CD4-positive, alpha-beta T cell (primary cell): ENCODE data around the gene PRRC2B. TPM values are rescaled to one million over a fixed set of nuclear protein-coding genes. Genes with fewer than 3 reads are reported as not detected.

ENCODE experiments used
- ATAC-seq: fragments of 200-7000 bp; cut with Tn5 transposase; one replicate; pipeline ENCODE4 v1.10.0; 2022; ENCODE audit warnings: mild to moderate bottlenecking; ENCODE audit not compliant: poor library complexity
- CTCF ChIA-PET: fragments of 350-600 bp; sonication (Branson Sonifier 250); formaldehyde crosslinking; loops from one replicate; lab custom pipeline; 2021; ENCODE audit warnings: antibody characterized with exemption, inconsistent platforms; lab: Charles Lee
- POLR2A ChIA-PET: fragments of 350-600 bp; sonication (Branson Sonifier 250); formaldehyde crosslinking; loops from one replicate; lab custom pipeline; 2021; ENCODE audit warnings: antibody characterized with exemption, inconsistent platforms; lab: Charles Lee
- DNase-seq, 14 experiments: peaks; one replicate each; pipeline ENCODE4 v3.0.0-alpha.2; 2013 to 2020; ENCODE audit warnings: mixed read lengths in 2 of 14
- H3K27ac ChIP-seq, 2 donors: one replicate each; pipeline versions ENCODE4 v1.5.1 to v1.7.0; 2013; ENCODE audit warnings: low read length in 2 of 2, low read depth in 1 of 2, mild to moderate bottlenecking in 1 of 2
- H3K27me3 ChIP-seq, 2 experiments: 1 replicate in 1 of 2; 2 replicates in 1 of 2; pipeline versions ENCODE4 v1.6.1 to v1.7.0; 2013; ENCODE audit warnings: low read length in 2 of 2, control low read depth in 1 of 2, mild to moderate bottlenecking in 1 of 2, moderate library complexity in 1 of 2; ENCODE audit not compliant: insufficient read depth in 2 of 2, control insufficient read depth in 1 of 2
- H3K36me3 ChIP-seq: one replicate; pipeline ENCODE4 v1.6.1; 2013; ENCODE audit warnings: low read length, control low read depth; ENCODE audit not compliant: insufficient read depth
- H3K4me1 ChIP-seq: one replicate; pipeline ENCODE4 v1.6.1; 2013; ENCODE audit warnings: low read length, control low read depth; ENCODE audit not compliant: insufficient read depth
- H3K4me3 ChIP-seq: one replicate; pipeline ENCODE4 v1.5.1; 2013; ENCODE audit warnings: mild to moderate bottlenecking, low read length, moderate library complexity
- H3K9me3 ChIP-seq, 2 experiments: 1 replicate in 1 of 2; 2 replicates in 1 of 2; pipeline versions ENCODE4 v1.6.1 to v1.7.0; 2013; ENCODE audit warnings: low read length in 2 of 2, mild to moderate bottlenecking in 2 of 2, control low read depth in 1 of 2, moderate library complexity in 1 of 2; ENCODE audit not compliant: control insufficient read depth in 1 of 2, insufficient read depth in 1 of 2
- H3K27ac Mint-ChIP-seq: one replicate; pipeline ENCODE4 v1.8.0; 2020; ENCODE audit warnings: mixed read lengths
- H3K27me3 Mint-ChIP-seq: one replicate; pipeline ENCODE4 v1.8.0; 2021; ENCODE audit warnings: mixed read lengths
- H3K36me3 Mint-ChIP-seq: one replicate; pipeline ENCODE4 v1.8.0; 2021; ENCODE audit warnings: low read depth, mixed read lengths
- H3K4me1 Mint-ChIP-seq: one replicate; pipeline ENCODE4 v1.8.0; 2021; ENCODE audit warnings: low read depth, mixed read lengths
- H3K4me3 Mint-ChIP-seq: one replicate; pipeline ENCODE4 v1.8.0; 2020; ENCODE audit warnings: mild to moderate bottlenecking, mixed read lengths
- H3K9me3 Mint-ChIP-seq: one replicate; pipeline ENCODE4 v1.8.0; 2020; ENCODE audit warnings: mixed read lengths
- CTCF ChIP-seq: fragments of 200-600 bp; IDR thresholded peaks from one replicate; pipeline ENCODE4 v1.8.0; 2022; ENCODE audit warnings: antibody characterized with exemption, mild to moderate bottlenecking
- intact Hi-C, 2 experiments: fragments of 100-400 bp; cut with DNase I in 1 of 2; cut with micrococcal nuclease in 1 of 2; formaldehyde crosslinking; loops; one replicate each; pipeline versions ENCODE4 v1.15.1 to v1.9.0; 2023 to 2025; cut with DNase I, micrococcal nuclease
- total RNA-seq, 174 experiments: library from RNA in 2 of 174; stranded (reverse) in 2 of 174; gene quantifications; one replicate each; pipeline ENCODE4 v1.2.3 and lab custom pipeline; 2021 to 2026

The PRRC2B gene
- total RNA-seq, 2 experiments from 2014 or later: 256 to 268 TPM

DNA sequence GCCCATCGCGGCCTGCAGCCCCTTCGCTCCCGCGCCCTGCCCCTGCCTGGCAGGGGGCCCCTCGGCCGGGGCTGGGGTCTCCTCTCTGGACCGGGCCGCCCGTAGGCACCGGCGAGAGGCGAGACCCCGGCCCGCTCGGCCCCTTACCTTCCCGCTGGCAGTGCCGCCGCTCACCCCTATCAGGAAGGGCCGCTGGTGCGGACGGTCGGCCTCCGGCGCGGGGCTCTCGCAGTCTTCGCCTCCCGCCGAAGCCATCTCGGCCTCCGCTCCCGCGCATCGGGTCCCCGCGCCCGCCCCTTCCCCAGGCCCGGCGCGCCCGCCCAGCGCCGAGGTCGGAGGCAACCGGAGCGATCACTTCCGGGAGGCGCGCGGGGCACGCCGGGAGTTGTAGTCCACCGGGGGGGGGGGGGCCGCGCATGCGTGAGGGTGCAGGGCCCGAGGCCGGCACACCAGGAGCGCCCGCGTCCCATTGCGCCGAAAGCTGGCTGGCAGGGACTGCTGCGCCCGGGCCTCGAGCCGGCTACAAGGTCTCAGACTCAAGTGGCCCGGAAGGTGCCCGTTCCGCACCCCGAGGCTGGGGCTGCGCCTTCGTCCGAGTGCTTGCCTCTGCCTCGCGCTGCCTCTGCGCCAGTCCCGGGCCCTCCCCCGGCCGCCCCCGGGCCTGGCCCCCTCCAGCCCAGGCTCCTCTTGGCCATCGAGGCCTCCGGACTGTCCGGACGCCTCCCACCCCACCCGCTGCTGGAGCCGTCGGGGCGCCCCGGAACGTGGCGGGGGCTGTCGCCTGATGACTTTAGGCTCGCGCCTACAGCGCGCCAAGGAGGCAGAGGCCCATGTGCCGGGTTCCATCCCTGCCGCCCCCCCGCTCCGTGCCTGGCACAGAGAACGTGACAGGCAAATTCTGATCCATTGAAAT lies 137.3 kb downstream of the PRRC2B start, which contains the start of gene UCK1:
UCK1 (minus strand) TSS at position 344 of the 913 bp plus-strand sequence; CDS start at position 255, 89 bp downstream.
- ChIA-PET POLR2A (interaction anchor here (0.6 to 1.0 kb wide), 3 partner anchors 8 to 54 kb away, joined by 3 to 4 read pairs (median 4); no protein-coding TSS in a partner anchor), CTCF (no interaction called here)
- ATAC-seq: peak; percentile 91
- Histone ChIP-seq H3K9me3 (no peaks in the 10 kb centered on the region), H3K27me3 (no peaks in the 10 kb centered on the region), H3K27ac (peak within 1 kb of the TSS; percentile 13 to 44), H3K4me3 (peak within 1 kb of the TSS; percentile 72), H3K4me1 (peaks cover 44% of the 10 kb centered on the region), H3K36me3 (peaks cover 36% of the 10 kb centered on the region)
- Mint-ChIP-seq H3K36me3 (peaks cover 20% of the 10 kb centered on the region), H3K27me3 (no peaks in the 10 kb centered on the region), H3K27ac (no peak within 1 kb of the TSS), H3K4me1 (peaks cover 42% of the 10 kb centered on the region), H3K4me3 (peak within 1 kb of the TSS; percentile 85), H3K9me3 (no peaks in the 10 kb centered on the region)
- intact Hi-C loops: loop anchor here in 1 of 2 experiments (1.0 to 10.0 kb wide), 4 partner anchors 28 to 554 kb away; partner anchors contain the start of gene NUP214
- TF ChIP-seq CTCF: no peak
- peak; percentile 57 to 93 (median 72) for DNase-seq

DNA sequence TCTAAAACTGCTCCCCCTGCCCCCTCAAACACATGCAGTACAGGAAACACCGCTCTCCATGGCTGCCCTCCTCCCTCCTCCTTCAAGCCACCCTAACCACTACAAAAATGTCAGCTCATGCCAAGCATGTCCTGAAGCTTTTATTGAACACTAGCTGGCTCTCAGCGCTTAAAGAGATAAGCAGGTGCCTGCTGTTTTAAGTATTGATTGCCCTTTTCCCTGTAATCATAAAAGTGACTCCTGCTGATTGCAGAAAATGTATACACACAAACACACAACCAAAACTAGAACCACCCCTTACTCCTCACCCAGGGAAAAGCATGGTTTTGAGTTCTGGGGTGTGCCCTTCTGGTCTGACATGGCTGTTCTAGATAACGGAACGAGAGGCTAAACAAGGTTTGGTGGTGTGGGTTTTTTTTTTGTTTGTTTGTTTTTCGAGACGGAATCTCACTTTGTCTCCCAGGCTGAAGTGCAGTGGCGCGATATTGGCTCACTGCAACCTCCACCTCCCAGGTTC lies 140.9 kb downstream of the PRRC2B start:
- ChIA-PET POLR2A (interaction anchor here (0.7 to 1.2 kb wide), 3 partner anchors 9 to 34 kb away, joined by 3 to 5 read pairs (median 4); no protein-coding TSS in a partner anchor), CTCF (no interaction called here)
- Histone ChIP-seq H3K27me3 (no peaks in the 10 kb centered on the region), H3K4me1 (peaks cover 70% of the 10 kb centered on the region), H3K4me3 (no peak overlapping the region), H3K9me3 (no peaks in the 10 kb centered on the region), H3K27ac (no peak overlapping the region), H3K36me3 (peaks cover 4% of the 10 kb centered on the region)
- intact Hi-C loops: loop anchor here (5.0 to 10.0 kb wide), 3 partner anchors 32 to 550 kb away; partner anchors contain the start of gene POMT1 (in 1 of the 2)
- H3K27ac Mint-ChIP-seq: peak overlapping the region; percentile 11
- H3K36me3 Mint-ChIP-seq: no peaks in the 10 kb centered on the region
- H3K4me3 Mint-ChIP-seq: peak overlapping the region; percentile 76
- peaks cover 45% of the 10 kb centered on the region for H3K4me1 Mint-ChIP-seq
- H3K27me3 Mint-ChIP-seq: no peaks in the 10 kb centered on the region
- DNase-seq (peak in 6 of 14 experiments; percentile 20 to 58 (median 44)), ATAC-seq (peak; percentile 47)
- H3K9me3 Mint-ChIP-seq: no peaks in the 10 kb centered on the region
- TF ChIP-seq CTCF: no peak

DNA sequence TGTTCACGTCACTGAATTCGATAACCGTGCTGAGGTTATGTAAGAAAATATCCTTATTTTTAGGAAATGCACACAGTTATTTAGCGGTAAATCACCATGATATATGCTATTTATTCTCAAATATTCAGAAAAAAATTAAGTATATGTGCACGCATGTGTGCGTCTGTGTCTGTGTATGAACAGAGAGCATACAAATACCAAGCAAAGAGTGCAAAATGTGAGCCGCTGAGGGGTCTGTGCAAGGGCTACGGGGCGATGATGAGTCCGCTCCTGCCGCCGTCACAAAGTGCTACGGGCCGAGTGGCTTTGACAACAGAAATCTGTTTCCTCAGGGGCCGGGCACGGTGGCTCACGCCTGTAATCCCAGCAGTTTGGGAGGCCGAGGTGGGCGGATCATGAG lies 144.1 kb downstream of the PRRC2B start:
- Histone ChIP-seq H3K36me3 (no peaks in the 10 kb centered on the region), H3K4me1 (peaks cover 64% of the 10 kb centered on the region), H3K27ac (no peak overlapping the region), H3K4me3 (no peak overlapping the region), H3K9me3 (peaks cover 9 to 15% of the 10 kb centered on the region in 2 experiments), H3K27me3 (no peaks in the 10 kb centered on the region)
- no peak for TF ChIP-seq CTCF
- DNase-seq (no peak), ATAC-seq (no peak)
- intact Hi-C loops: loop anchor here (5.0 to 10.0 kb wide), 2 partner anchors 36 to 547 kb away; partner anchors contain the start of gene POMT1 (in 1 of the 2)
- Mint-ChIP-seq H3K4me3 (no peak overlapping the region), H3K27ac (no peak overlapping the region), H3K9me3 (peaks cover 4% of the 10 kb centered on the region), H3K4me1 (peaks cover 47% of the 10 kb centered on the region), H3K36me3 (peaks cover 1% of the 10 kb centered on the region), H3K27me3 (no peaks in the 10 kb centered on the region)
- ChIA-PET POLR2A (no interaction called here), CTCF (no interaction called here)
